ENCODE results near the gene AIRE.

DNA sequence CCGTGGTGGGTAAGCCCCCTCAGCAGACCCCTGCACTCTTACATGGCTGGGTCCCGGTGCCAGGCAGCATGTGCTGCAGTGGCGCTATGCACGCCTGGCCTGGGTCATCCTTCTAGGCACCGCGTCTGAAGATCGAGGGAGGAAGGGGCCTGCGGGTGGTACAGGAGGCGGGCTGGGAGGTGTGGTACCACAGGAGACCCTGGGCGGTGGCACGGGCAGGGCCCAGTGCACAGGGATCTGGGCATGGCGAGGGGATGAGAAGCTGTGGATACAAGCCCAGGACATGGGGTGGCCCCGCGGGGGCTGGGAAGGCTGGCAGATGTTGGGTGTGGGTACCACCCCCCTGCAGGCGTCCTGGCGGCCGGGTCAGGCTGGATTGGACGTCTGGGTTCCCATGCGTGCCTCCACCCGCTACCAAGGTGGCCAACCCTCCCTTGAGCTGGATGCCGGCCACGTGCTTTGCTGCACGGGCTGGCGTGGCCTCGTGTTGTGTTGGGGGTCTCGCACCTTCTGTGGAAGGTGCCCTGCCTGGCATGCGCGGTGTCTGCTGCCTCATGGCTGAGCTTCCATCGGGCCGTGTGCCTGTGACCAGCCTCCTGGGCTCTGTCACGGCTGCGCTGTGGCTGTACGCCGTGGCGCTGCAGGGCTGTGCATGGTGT, 33.9 kb downstream of the AIRE start:
- TF ChIP-seq, protein P1, sequence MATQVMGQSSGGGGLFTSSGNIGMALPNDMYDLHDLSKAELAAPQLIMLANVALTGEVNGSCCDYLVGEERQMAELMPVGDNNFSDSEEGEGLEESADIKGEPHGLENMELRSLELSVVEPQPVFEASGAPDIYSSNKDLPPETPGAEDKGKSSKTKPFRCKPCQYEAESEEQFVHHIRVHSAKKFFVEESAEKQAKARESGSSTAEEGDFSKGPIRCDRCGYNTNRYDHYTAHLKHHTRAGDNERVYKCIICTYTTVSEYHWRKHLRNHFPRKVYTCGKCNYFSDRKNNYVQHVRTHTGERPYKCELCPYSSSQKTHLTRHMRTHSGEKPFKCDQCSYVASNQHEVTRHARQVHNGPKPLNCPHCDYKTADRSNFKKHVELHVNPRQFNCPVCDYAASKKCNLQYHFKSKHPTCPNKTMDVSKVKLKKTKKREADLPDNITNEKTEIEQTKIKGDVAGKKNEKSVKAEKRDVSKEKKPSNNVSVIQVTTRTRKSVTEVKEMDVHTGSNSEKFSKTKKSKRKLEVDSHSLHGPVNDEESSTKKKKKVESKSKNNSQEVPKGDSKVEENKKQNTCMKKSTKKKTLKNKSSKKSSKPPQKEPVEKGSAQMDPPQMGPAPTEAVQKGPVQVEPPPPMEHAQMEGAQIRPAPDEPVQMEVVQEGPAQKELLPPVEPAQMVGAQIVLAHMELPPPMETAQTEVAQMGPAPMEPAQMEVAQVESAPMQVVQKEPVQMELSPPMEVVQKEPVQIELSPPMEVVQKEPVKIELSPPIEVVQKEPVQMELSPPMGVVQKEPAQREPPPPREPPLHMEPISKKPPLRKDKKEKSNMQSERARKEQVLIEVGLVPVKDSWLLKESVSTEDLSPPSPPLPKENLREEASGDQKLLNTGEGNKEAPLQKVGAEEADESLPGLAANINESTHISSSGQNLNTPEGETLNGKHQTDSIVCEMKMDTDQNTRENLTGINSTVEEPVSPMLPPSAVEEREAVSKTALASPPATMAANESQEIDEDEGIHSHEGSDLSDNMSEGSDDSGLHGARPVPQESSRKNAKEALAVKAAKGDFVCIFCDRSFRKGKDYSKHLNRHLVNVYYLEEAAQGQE (IDR thresholded peaks at IDR 0.05; ENCODE audit: borderline replicate concordance) = no peak
- TF ChIP-seq CTCF (IDR thresholded peaks at IDR 0.05; ENCODE audit: poor library complexity, severe bottlenecking) (no peak), EP300 (conservative IDR thresholded peaks at IDR 0.05; ENCODE audit: poor library complexity, severe bottlenecking) (no peak), SMC3 (conservative IDR thresholded peaks at IDR 0.05; ENCODE audit: poor library complexity) (no peak), MXI1 (conservative IDR thresholded peaks at IDR 0.05; ENCODE audit: poor library complexity, severe bottlenecking) (no peak), POLR2AphosphoS5 (IDR thresholded peaks at IDR 0.05) (no peak), RAD21 (conservative IDR thresholded peaks at IDR 0.05) (no peak)
